Hepatic stellate cell (primary cell): ENCODE data around the gene ABAT.
"Not testable (repeated sequence)": the region's sequence is repeated elsewhere in the genome, so short reads cannot be mapped to it uniquely, and the experiment has no call there.

Experiments used
- DNase-seq: peaks from one replicate; pipeline ENCODE4 v3.0.0; 2011; ENCODE audit warnings: low spot score

The ABAT gene

GRCh38 chr16:8682551-8683259, 8.3 kb downstream of the ABAT start:
- no peak for DNase-seq

GRCh38 chr16:8683640-8684039, 9.2 kb downstream of the ABAT start:
- DNase-seq, result no peak

GRCh38 chr16:8685617-8686016, 11.2 kb downstream of the ABAT start:
- DNase-seq, result no peak

- no peak for DNase-seq
Measured at GRCh38 chr16:8686031-8686621, 11.7 kb downstream of the ABAT start.

GRCh38 chr16:8686879-8687278, 12.5 kb downstream of the ABAT start:
- DNase-seq, result no peak

DNA sequence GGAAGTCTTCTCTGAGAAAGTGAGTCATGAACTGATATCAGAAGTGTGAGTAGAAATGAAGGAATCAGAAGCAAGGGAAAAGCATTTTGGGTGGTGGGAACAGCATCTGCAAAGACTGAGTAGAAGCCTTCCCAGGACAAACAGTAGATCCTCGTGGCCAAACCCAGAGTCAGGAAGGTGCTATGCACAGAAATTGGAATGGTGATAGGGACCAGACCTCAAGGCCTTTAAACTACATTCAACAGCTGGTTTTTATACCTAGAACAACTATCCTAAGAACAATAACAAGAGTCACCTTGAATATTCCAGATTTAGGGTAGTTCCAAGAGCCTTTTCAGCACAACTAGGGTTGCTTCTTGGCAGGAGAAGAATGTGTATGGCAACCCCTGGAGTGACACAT, 15.3 kb downstream of the ABAT start:
- no peak for DNase-seq

DNA sequence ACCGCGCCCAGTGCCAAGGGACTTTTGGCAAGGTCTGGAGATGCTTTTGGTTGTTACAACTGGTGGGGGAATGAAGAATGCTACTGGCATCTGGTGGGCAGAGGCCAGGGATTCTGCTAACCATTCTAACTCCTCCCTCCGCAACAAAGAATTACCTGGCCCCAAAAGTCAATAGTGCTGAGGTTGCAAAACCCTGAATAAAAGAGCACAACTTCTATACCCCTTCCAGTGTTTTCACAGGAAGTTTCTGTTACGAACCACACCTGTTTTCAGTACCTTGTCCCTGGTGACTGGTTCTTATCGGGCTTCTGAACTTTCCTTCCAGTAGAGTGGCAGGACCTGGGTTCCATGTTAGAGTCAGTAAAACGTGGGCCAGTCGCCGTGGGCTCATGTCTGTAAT, 17.3 kb downstream of the ABAT start:
- DNase-seq, result no peak

GRCh38 chr16:8694795-8695728, 20.6 kb downstream of the ABAT start:
- DNase-seq, result no peak

DNA sequence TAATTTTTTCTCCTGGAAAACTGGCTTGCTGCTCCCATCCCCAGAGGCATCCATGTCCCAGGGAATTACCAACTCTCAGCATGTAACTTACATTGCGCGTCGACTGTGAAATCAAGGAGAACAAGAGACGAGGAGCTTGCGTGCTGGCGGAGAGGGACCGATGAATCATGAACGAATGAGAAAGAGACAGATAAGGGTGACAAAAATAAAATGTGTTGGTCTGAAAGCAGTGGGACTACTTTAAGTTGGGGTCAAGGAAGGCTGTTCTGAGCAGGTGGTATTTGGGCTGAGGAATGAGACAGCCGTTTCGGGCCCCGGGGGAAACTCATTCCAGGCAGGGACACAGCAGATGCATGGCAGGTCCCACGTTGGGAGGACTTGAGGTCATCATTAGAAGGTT, 22.5 kb downstream of the ABAT start:
- DNase-seq, result no peak

DNA sequence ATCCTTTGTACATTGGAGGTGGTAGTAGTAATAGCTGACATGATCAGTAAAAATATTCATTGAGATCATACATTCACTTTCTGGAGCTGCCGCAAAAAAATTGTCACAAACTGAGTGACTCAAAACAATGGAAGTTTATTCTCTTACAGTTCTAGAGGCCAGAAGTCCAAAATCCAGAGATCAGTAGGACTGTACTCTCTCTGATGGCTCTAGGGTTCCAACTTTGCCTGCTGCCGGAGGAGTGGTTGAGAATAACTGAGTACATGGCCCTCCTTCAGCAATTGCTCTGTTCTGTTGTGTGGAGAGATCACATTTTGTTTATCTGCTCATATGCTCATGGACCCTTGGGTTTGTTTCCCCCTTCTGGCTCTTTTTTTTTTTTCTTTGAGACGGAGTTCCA, 23.5 kb downstream of the ABAT start:
- no peak for DNase-seq

GRCh38 chr16:8703693-8704092, 29.3 kb downstream of the ABAT start:
- DNase-seq, result no peak

GRCh38 chr16:8704098-8704497, 29.7 kb downstream of the ABAT start:
- no peak for DNase-seq

DNA sequence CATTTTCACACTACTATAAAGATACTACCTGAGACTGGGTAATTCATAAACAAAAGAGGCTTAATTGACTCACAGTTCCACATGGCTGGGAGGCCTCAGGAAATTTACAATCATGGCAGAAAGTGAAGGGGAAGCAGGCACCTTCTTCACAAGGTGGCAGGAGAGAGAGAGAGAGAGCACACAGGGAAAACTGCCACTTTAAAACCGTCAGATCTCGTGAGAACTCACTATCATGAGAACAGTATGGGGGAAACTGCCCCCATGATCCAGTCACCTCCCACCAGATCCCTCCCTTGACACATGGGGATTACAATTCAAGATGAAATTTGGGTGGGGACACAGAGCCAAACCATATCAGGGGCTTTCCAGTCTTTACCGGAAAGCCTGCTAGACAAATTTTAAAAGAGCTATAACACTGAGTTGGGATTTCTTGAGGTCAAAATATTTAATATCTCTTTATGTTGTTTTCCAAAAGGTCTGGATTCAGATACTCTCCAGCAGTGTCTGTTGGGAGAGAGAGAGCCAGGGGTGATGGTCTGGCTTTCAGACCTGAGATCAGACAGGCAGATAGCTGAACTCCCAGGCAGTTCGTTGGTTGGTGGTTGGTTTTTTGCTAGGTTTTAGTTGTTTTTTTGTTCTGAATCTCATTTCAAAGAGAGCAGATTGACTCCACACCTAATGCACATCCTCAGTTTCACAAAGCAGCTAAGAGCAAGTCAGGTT, 30.8 kb downstream of the ABAT start:
- not testable (repeated sequence) for DNase-seq

DNA sequence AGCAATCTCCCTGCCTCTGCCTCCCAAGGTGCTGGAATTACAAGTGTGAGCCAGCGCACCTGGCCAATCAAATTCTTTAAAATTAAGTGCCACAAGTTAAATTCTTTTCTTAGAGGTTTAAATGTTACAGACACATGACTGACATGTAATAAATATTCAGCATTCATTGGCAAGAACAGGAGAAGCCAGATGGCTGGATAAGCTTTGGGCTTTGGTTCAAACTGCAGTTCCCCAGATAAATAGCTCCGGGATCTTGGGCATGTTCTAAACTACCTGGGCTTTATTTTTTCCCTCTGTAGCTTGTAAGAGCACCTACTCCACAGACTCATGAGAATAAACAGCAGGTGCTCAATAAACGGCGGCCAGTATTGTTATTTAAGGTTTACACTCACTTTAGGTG, 34.1 kb downstream of the ABAT start:
- no peak for DNase-seq

GRCh38 chr16:8712589-8713361, 38.4 kb downstream of the ABAT start:
- no peak for DNase-seq

GRCh38 chr16:8713635-8714172, 39.3 kb downstream of the ABAT start:
- no peak for DNase-seq

DNA sequence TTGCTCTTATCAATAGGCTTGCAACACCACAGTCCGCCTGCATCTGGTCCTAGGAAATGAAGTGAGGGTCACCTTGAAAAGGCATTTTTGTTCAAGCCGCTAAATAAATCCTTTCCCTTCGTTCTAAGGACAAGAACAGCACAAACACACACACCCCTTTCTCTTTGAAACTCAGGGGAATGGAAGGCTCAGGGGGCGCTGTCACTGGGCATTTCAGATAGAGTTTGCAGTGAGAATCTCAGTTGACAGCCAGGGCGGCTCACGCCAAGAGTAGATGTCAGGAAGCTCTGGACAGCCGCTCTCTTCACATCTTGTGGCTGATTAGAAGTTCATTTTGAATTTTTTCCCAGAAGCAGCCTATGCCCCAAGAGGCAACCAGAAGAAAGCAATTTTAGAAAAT, 39.8 kb downstream of the ABAT start:
- no peak for DNase-seq

- no peak for DNase-seq
Measured at GRCh38 chr16:8714807-8715206, 40.4 kb downstream of the ABAT start.

- no peak for DNase-seq
Measured at GRCh38 chr16:8716052-8716451, 41.6 kb downstream of the ABAT start.

DNA sequence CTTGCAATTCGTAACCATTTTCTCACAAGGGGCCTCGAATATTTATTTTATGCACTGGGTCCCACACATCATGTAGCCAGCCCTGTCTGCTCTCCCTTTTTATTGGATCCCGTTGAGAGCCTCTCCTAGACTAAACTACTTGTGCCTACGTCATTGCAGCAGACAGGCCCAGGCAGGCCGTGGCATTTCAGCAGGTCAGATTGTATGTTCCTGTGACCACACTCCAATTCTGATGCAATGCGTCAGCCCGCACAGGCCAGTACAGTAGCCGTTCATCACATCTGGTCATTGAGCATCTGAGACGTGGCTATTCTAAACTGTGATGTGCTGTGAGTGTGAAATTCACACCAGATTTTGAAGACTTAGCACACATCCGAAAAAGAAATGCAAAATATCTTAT, 42.2 kb downstream of the ABAT start:
- no peak for DNase-seq

GRCh38 chr16:8717469-8717868, 43.1 kb downstream of the ABAT start:
- DNase-seq, result no peak
